Tongue (tissue), 2 donors: ENCODE results near the gene IL12B. TPM values are rescaled to one million over a fixed set of nuclear protein-coding genes. Genes with fewer than 3 reads are reported as not detected.
A peak's percentile ranks its signal among the peaks of the same experiment; 100 is the strongest.
"Not testable (repeated sequence)": the region's sequence is repeated elsewhere in the genome, so short reads cannot be mapped to it uniquely, and the experiment has no call there.

Experiments used
- DNase-seq: peaks from one replicate; pipeline ENCODE4 v3.0.0-alpha.2; 2015
- total RNA-seq: library from RNA; depleted of rRNA; stranded (reverse); fragments of >200 nt; gene quantifications from one replicate; pipeline ENCODE4 v1.2.3, GENCODE V29; 2014

The IL12B gene
- total RNA-seq, 1 donor from 2014 or later: not detected

DNA sequence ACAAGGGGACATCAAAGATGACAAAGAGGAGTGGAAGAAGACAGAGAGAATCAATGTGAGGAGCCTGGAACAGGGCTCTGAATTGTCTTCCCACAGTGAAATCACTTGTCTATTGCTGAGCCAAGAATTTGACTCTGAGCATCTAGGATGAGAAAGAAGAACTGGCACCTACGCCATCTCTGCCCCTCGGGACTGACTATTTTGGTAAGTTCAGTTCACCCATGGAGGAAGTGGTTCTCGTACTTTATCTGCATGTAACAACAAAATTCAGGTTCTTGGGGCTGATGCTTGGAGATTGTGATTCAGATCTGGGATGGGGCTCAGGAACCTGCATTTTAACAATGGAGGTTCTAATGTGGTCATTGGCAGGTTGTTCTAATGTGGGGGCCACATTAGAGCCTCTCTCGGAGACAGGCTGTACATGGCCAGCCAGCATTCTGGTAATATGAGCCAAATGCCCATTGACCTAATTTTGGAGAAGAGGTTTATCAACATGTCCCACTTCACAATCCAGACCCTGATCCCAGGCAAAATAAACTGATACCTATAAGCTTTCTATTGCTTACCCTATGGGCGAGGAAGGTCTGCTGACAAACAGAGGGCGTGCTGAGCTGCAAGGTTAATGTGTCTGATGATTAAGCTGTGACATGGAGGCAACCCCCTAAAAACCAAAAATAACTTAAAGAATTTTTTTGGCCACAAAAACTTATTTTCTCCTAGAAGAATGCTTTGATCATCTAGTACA, 2.7 kb upstream of the IL12B start:
- no peak for DNase-seq

DNA sequence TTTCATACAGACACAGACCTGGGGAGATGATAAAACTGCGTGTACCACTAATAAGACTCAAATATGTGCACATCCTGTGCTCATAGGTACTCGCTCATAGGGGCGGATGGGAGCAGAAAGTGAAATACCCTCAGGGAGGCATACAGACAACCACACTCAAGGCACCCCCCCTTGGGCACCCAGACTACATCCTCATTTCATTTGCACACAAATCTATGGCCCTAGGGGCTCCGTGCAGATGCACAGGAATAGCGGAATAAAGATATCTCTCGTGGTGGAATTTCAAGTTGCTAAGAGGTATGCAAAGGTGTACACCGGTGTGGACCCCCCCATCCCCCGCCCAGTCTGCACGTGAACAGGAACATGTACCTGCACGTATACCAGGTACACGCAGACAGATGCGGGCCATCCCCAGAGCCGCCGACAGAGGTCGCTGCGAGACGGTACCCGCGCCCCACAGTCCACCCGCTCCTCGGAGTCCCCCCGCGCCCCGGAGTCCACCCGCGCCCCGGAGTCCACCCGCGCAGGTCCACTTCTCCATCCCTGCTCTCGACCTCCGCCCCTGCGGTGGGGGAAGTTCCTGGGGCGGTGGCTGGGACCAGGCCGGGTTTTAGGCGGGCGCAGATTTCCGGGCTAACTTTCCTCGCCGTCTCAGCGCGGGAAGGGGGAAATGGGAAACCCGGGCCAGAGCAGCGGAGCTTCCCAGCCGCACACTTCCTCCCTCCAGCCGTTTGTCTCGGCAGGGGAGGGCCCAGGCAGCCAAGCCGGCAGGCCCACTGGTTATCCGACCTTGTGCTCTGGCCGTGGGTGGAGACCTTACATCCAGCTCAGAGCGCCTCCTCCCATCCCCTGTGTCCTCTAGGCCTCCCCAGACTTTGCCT, 1.0 kb upstream of the IL12B start:
- peak; percentile 62 for DNase-seq

DNA sequence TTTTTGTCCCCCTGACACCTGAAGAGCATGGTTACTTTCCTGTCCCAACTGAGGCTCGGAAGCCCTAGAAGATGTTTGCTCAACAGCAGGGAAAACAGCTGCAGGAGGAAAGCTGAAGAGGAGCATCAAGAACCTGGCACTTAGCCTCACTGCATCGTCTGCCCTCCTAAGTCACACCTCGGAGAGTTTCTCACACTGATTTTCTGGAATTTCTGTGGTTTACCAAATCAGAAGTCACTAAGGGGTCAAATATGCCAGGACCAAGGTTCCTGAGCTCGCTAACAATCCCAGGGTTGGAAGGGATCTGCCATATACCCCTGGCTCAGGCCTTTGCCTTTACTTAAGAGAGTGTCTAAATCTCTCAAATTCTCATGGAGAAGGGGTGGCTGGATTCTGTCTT, 5.3 kb downstream of the IL12B start:
- DNase-seq: no peak

GRCh38 chr5:159324102-159324755, 6.1 kb downstream of the IL12B start:
- peak; percentile 15 for DNase-seq

DNA sequence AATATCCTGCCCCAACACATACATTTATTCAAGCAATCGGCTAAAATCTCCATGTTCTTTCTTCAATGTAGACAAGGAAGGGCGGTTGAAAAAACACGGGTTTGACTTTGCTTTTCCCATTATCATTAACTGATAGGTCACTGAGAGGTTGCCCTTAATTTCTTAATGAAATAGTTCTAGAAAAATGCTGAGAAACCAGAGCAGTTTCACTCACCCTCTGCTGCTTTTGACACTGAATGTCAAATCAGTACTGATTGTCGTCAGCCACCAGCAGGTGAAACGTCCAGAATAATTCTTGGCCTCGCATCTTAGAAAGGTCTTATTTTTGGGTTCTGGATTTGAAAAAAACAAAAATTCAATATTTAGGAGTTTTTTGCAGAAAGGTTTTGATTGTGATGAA, 8.1 kb downstream of the IL12B start:
- no peak for DNase-seq

DNA sequence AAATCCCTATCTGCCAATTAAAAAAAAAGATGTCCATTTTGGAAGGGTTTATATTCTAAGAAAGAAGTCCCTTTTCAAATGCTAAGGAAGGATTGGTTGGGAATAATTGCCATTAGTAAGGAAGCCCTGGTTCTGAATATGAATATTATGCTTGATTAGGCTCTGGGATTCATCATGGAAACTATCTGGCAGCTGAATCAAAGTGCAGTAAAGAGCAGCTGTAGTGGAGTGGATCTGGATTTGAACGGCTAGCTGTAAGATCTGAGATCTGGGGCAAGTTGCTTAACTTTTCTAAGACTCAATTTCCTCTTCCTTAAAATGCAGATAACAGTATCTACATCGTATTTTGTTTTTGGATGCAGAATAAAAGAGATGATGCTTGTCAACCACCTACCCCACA, 10.5 kb downstream of the IL12B start:
- DNase-seq: peak; percentile 33

- DNase-seq: no peak
These were observed 10.9 kb downstream of the IL12B start for GRCh38 chr5:159319363-159319762.

DNA sequence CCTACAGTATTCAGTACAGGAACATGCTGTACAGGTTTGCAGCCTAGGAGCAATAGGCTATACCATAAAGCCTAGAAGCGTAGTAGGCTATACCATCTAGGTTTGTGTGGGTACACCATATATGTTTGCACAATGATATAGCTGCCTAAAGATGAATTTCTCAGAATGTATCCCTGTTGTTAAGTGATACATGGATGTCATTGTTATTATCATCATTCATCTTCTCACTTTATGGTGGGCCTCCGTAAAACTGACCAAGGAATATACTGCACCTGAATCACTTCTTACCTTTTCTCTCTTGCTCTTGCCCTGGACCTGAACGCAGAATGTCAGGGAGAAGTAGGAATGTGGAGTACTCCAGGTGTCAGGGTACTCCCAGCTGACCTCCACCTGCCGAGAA, 11.8 kb downstream of the IL12B start:
- no peak for DNase-seq

GRCh38 chr5:159317849-159318248, 12.4 kb downstream of the IL12B start:
- DNase-seq: no peak

DNA sequence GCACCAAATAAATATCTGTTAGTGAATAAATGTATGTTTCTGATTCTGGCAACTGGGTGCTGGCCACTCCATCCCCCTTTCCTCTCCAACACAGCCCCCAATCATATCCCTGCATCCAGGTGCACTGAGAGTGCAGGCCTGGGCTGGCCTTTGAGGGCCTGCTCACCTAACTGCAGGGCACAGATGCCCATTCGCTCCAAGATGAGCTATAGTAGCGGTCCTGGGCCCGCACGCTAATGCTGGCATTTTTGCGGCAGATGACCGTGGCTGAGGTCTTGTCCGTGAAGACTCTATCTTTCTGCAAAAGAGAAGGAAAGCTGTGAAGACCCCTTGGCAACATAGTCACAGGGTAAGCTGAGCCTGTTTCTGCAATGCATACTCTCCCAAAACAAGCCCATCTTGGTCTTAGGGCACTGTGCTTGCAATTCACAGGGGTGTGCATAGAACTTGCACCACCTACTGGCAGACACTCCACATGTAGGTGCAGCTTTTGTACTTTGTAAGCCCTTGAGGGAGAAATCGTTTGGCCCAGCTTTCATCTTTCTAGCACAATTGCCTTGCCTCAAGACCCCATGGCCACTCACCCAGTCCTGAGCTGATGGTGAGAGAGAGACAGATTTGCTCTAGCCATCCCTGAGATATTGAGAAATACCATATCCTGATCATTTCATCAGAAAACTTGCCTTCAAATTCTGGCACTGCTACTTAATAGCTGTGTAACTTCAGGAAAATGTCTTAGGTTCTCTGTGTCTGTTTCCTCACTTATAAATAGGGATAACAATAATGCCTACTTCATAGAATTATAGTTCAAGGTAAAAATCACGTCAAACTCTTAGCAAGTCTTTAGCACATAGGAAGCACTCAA, 13.5 kb downstream of the IL12B start:
- peak; percentile 36 for DNase-seq

- no peak for DNase-seq
These were observed 17.1 kb downstream of the IL12B start for GRCh38 chr5:159313197-159313596.

DNA sequence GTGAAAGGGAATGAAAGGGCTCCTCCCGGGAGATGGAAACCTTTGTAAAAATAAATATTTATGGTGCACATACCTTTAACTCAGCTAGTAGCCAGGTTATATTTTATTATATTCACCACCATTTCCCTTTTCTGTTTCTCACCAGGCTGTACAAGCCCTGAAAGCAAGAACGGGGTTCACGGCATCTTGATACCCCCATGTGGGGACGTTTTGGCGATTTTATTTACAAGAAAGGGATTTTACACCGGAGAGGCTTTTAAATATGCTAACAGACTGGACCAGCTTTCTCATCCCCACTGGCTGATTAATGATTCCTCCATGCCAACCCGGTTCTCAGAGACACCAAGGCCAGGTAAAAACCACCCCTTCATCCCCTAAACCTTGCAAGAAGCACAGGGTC, 19.2 kb downstream of the IL12B start:
- DNase-seq: no peak

GRCh38 chr5:159310511-159310910, 19.8 kb downstream of the IL12B start:
- DNase-seq: no peak

DNA sequence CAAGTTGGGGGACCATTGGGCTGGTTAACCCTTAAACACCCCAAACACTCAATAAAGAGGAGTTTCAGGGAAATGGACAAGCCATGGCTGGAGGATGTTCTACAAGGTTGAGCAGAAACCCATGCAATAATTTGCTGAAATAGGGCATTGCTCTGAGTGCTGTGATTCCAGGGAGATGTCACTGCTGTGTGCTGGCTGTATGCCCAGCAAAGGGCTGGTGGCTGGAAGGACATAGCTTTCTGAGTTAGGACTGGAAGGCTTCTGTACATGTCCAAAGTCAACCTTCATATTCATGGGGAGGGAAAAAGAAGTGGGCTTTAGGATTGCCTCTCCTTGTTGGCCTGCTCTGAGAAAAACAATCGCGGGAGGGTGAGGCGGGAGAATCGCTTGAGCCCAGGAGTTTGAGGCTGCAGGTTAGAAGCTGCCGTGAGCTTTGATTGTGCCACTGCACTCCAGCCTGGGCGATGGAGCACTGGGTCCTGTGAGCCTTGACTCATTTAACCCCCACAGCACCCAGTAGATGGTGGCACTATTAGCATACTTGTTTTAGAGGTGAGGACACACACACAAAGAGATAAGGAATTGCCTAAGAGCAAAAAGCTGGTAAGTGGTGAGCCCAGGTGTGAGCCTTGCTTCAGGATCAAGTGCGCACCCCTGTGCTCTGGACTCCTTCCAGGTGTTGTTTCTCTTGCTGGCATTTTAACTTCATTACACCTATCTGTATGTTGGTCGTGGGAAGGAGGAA, 20.4 kb downstream of the IL12B start:
- no peak for DNase-seq

GRCh38 chr5:159304961-159305595, 25.2 kb downstream of the IL12B start:
- DNase-seq: no peak

DNA sequence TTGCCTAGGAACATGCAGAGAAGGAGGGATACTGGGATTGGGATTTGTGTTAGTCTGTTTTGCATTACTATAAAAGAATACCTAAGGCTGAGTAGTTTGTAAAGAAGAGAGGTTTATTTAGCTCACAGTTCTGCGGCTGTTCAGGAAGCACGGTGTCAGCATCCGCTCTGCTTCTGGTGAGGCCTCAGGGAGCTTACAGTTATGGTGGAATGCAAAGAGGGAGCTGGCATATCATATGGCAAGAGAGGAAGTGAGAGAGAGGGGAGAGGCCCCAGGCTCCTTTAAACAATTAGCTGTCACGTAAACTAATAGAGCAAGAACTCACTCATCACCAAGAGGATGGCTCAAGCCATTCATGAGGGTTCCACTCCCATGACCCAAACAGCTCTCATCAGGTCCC, 27.0 kb downstream of the IL12B start:
- no peak for DNase-seq

GRCh38 chr5:159301929-159302860, 28.1 kb downstream of the IL12B start:
- not testable (repeated sequence) for DNase-seq

GRCh38 chr5:159301466-159301865, 28.8 kb downstream of the IL12B start:
- no peak for DNase-seq

DNA sequence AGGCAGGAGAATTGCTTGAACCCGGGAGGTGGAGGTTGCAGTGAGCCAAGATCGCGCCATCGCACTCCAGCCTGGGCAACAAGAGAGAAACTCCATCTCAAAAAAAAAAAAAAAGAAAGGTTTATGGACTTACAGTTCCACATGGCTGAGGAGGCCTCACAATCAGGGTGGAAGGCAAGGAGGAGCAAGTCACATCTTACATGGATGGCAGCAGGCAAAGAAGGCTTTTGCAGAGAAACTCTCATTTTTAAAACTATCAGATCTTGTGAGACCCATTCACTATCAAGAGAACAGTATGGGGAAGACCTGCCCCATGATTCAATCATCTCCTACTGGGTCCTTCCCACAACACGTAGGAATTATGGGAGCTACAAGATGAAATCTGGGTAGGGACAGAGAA, 33.0 kb downstream of the IL12B start:
- not testable (repeated sequence) for DNase-seq

DNA sequence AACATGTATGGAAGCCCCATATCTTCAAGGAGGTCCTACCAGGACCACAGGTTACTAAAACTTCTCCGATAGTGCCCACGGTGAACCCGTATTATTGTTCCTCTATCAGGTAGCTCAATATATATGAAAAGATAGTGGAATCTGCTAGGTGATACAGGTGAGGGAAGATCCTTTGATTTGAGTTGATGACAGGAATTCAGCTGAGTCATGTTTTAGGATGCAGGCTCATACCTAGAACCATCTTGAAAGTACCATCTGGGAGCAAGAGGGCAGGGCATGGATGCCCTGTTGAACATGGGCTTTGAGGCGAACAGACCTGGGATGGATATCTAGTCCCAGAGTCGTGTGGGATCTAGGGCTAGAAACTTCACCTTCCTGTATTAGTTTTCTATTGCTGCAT, 35.4 kb downstream of the IL12B start:
- no peak for DNase-seq
